Middle frontal gyrus (tissue), 1 donor: Measurements from ENCODE around the gene MRTO4.
"Not testable (repeated sequence)": the region's sequence is repeated elsewhere in the genome, so short reads cannot be mapped to it uniquely, and the experiment has no call there.

ENCODE experiments used
- DNase-seq: peaks from one replicate; pipeline ENCODE4 v3.0.0-alpha.2; 2015; ENCODE audit warnings: low spot score; ENCODE audit errors: extremely low spot score

The MRTO4 gene

GRCh38 chr1:19269427-19270342, 18.1 kb downstream of the MRTO4 start:
- DNase-seq: not testable (repeated sequence)

- not testable (repeated sequence) for DNase-seq
These were observed 18.7 kb downstream of the MRTO4 start for GRCh38 chr1:19270343-19270730.

GRCh38 chr1:19272064-19272463, 20.5 kb downstream of the MRTO4 start:
- no peak for DNase-seq

GRCh38 chr1:19273106-19273843, 21.7 kb downstream of the MRTO4 start:
- no peak for DNase-seq

- not testable (repeated sequence) for DNase-seq
These were observed 22.4 kb downstream of the MRTO4 start for GRCh38 chr1:19273844-19274531.

- no peak for DNase-seq
These were observed 23.0 kb downstream of the MRTO4 start for GRCh38 chr1:19274636-19275035.

GRCh38 chr1:19283891-19284290, 32.3 kb downstream of the MRTO4 start:
- no peak for DNase-seq

- no peak for DNase-seq
These were observed 33.3 kb downstream of the MRTO4 start for GRCh38 chr1:19284881-19285280.

GRCh38 chr1:19285366-19285765, 33.8 kb downstream of the MRTO4 start:
- DNase-seq: not testable (repeated sequence)

GRCh38 chr1:19285807-19286206, 34.2 kb downstream of the MRTO4 start:
- not testable (repeated sequence) for DNase-seq

GRCh38 chr1:19287436-19288185, 36.0 kb downstream of the MRTO4 start:
- DNase-seq: no peak

- not testable (repeated sequence) for DNase-seq
These were observed 37.0 kb downstream of the MRTO4 start, which contains the start of gene AKR7A3 for GRCh38 chr1:19288324-19289241. TSS of gene AKR7A3 (minus strand) at chr1:19288770. CDS start at chr1:19288709, 61 bp downstream.

- no peak for DNase-seq
These were observed 37.6 kb downstream of the MRTO4 start for GRCh38 chr1:19289244-19289643.

GRCh38 chr1:19294638-19295037, 43.0 kb downstream of the MRTO4 start:
- DNase-seq: no peak

- DNase-seq: no peak
These were observed 48.6 kb downstream of the MRTO4 start for GRCh38 chr1:19300211-19300610.

- DNase-seq: not testable (repeated sequence)
These were observed 52.5 kb downstream of the MRTO4 start for GRCh38 chr1:19304081-19304480.

- no peak for DNase-seq
These were observed 54.3 kb downstream of the MRTO4 start for GRCh38 chr1:19305880-19306279.

- no peak for DNase-seq
These were observed 55.3 kb downstream of the MRTO4 start for GRCh38 chr1:19306941-19307340.

GRCh38 chr1:19307794-19308508, 56.3 kb downstream of the MRTO4 start:
- DNase-seq: no peak
